ENCODE data around the gene NELFE.
"Not testable (repeated sequence)": the region's sequence is repeated elsewhere in the genome, so short reads cannot be mapped to it uniquely, and the experiment has no call there.

The NELFE gene

DNA sequence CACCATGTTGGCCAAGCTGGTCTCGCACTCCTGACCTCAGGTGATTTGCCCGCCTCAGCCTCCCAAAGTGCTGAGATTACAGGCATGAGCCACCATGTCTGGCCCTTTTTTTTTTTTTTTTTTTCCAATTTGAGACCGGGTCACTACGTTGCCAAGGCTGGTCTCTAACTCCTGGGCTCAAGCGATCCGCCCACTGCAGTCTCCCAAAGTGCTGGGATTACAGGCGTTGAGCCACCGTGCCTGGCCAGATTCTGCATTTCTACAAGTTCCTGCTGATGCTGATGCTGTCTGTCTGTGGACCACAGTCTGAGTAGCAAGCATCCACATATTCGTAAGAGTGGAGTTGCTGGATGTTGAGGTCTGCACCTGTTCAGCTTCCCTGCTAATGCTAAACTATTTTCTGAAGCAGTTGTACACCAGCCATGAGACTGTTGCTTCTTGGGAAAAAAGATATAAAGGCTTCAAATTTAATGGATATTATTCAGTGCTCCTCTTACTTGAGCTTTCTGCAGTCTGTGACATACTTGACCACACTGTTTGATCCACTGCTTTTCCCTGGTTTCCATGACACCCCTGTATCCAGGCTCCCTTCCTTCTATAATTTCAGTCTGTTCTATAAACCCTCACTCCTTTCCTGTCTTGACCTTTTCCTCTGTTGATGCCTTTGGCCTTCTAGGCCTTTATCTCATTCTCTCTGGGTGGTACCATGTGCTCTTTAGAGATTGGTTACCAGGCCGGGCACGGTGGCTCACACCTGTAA lies 46.8 kb downstream of the NELFE start:
- DNase-seq, result no peak

DNA sequence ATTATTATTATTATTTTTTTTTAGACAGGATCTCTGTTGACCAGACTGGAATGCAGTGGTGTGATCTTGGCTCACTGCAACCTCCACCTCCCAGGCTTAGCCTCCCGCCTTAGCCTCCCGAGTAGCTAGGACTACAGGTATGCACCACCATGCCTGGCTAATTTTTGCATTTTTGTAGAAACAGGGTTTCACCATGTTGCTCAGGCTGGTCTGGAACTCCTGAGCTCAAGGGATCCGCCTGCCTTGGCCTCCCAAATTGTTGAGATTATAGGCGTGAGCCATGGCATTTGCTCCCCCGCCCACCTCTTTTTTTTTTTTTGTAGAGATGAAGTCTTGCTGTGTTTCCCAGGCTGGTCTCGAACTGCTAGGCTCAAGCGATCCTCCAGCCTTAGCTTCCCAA lies 49.5 kb downstream of the NELFE start:
- DNase-seq, result not testable (repeated sequence)

DNA sequence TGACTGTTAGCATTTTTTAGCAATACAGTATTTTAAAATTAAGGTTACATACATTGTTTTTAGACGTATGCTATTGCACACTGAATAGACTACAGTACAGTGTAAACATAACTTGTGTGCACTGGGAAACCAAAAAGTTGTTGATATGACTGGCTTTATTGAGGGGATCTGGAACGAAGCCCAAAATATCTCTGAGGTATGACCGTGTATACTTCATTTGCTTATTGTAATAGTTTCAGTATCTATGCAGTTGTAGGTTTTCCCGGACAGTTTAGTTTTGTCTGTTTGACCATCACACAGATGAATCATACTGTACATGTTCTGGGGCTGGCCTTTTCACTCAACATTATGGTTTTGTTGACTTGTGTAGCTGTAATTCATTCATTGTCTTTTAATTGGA lies 50.0 kb downstream of the NELFE start:
- DNase-seq, result no peak

DNA sequence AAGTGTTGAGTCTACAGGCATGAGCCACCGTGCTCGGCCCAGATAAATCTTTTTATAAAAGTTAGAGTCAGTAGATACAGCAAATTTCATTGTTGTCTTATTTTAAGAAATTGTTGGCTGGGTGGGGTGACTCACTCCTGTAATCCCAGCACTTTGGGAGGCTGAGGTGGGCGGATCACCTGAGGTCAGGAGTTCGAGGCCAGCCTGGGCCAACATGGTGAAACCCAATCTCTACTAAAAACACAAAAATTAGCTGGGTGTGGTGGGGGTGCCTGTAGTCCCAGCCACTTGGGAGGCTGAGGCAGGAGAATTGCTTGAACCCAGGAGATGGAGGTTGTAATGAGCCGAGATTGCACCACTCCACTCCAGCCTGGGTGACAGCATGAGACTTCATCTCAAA lies 50.5 kb downstream of the NELFE start:
- DNase-seq, result not testable (repeated sequence)

DNA sequence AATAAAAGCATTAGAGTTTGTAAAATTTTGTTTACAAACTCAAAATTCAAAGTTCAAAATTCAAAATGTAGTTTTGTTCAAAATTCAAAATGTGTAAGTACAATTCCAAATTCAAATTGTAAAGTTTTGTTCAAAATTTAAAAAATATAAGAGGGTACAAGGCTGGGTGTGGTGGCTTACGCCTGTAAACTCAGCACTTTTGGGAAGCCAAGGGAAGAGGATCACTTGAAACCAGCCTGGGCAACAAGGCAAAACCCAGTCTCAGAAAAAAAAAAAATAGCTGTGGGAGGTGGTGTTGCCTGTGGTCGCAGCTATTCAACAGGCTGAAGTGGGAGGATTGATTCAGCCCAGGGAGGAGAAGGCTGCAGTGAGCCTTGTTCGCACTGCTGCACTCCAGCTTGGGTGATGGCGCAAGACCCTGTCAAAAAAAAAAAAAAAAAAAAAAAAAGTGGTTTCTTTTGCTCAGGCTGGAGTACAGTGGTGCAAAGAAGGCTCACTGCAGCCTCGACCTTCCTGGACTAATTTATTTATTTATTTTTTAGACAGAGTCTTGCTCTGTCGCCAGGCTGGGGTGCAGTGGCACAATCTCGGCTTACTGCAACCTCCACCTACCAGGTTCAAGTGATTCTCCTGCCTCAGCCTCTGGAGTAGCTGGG lies 51.5 kb downstream of the NELFE start:
- no peak for DNase-seq

DNA sequence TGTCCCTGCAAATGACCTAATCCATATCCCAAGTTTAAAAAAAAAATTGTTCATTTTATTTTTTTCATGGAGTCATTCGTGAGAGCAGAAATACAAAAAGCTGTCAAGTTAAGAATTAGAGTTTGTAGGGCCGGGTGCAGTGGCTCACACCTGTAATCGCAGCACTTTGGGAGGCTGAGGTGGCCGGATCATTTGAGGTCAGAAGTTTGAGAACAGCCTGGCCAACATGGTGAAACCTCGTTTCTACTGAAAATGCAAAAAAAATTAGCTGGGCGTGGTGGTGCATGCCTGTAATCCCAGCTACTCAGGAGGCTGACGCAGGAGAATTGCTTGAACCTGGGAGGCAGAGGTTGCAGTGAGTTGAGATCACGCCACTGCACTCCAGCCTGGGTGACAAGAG lies 52.0 kb downstream of the NELFE start:
- DNase-seq, result not testable (repeated sequence)

DNA sequence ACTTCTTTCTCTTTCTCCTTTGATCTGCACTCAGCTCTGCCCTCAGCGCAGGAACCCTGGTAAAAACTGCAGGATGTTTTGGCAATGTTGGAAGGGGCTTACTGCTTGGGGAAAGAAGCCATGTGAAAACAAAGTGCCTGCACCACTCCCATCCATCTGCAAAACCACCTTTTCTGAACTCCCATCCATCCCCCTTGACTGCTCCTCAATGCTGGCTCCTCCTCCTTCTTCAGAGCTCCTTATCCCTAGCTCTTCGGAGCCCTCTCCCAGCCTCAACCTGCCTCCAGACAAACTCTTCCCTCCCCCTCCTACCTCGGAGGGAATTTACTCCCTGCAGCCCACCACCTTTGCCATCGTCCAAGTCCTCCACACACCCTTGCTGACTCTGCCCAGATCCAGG lies 52.6 kb downstream of the NELFE start:
- no peak for DNase-seq

DNA sequence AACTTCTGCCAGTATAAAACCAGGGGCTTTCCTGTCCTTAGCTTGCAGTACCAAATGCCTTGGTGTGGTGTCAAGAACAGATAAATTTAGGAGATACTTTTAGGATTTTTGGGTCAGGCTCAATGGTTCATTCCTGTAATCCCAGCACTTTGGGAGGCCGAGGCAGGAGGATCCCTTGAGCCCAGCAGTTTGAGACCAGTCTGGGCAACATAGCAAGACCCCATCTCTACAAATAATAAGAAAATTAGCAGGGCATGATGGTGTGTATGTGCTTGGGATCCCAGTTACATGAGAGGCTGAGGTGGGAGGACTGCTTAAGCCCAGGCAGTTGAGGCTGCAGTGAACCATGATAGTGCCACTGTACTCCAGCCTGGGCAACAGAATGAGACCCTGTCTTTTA lies 53.7 kb downstream of the NELFE start:
- no peak for DNase-seq

DNA sequence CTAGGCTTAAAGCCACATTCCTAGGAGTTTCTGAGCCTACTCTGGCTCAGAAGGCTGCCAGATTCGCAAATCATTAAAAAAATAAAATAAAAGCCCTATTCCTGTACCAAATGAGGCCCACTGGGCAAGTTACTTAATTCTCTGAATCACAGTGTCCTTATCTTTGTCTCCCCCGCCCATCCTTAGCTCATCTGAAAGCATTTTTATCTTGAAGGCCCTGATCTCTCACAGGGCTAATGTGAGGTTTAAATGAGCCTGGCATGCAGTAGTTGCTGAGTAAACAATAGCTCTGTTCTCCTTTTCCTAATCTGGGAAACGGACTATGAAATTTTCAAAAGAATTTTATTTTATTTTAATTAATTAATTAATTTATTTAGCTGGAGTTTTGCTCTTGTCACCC lies 54.8 kb downstream of the NELFE start:
- no peak for DNase-seq
